ENCODE results near the gene GRM3. TPM values are rescaled to one million over a fixed set of nuclear protein-coding genes. Genes with fewer than 3 reads are reported as not detected.
A peak's percentile ranks its signal among the peaks of the same experiment; 100 is the strongest.

Gene GRM3
- total RNA-seq, 4 donors from 2014 or later: not detected

- H3K27ac ChIP-seq: no peak overlapping the region
- peak; percentile 9 to 23 for DNase-seq
- no peaks in the 10 kb centered on the region for H3K27me3 ChIP-seq
- no peak overlapping the region for H3K4me3 ChIP-seq (replicated peaks in 1 of 3)
- WGBS, 2 donors: 30 to 32% methylated on average over 3 of the region's 3 CpGs
- H3K9me3 ChIP-seq: no peaks in the 10 kb centered on the region
- TF ChIP-seq POLR2A (IDR thresholded peaks at IDR 0.05) (no peak), CTCF (IDR thresholded peaks at IDR 0.05) (peak in 4 of 6 experiments; percentile 24 to 71 (median 56))
- intact Hi-C loops (cut with DNase I): no loop called here
- no peaks in the 10 kb centered on the region for H3K4me1 ChIP-seq
- no peaks in the 10 kb centered on the region for H3K36me3 ChIP-seq
These were observed 261.5 kb downstream of the GRM3 start for GRCh38 chr7:86904949-86905834.

- no peak overlapping the region for H3K4me3 ChIP-seq (replicated peaks in 1 of 3)
- no peaks in the 10 kb centered on the region for H3K4me1 ChIP-seq
- DNase-seq: no peak
- intact Hi-C loops (cut with DNase I): no loop called here
- no peak overlapping the region for H3K27ac ChIP-seq
- TF ChIP-seq POLR2A (IDR thresholded peaks at IDR 0.05) (no peak), CTCF (IDR thresholded peaks at IDR 0.05) (no peak)
- WGBS, 2 donors: 56 to 61% methylated on average over 1 of the region's 1 CpG
- H3K36me3 ChIP-seq: no peaks in the 10 kb centered on the region
- no peaks in the 10 kb centered on the region for H3K9me3 ChIP-seq
- H3K27me3 ChIP-seq: no peaks in the 10 kb centered on the region
These were observed 265.2 kb downstream of the GRM3 start for GRCh38 chr7:86908948-86909347.

- H3K27ac ChIP-seq: no peak overlapping the region
- WGBS, 2 donors: 94 to 100% methylated on average over 1 of the region's 1 CpG
- intact Hi-C loops (cut with DNase I): no loop called here
These were observed 267.9 kb downstream of the GRM3 start for GRCh38 chr7:86911659-86912058.

GRCh38 chr7:86913709-86914108 lies 270.0 kb downstream of the GRM3 start:
- no peaks in the 10 kb centered on the region for H3K4me1 ChIP-seq
- no peaks in the 10 kb centered on the region for H3K27me3 ChIP-seq
- no peak overlapping the region for H3K27ac ChIP-seq
- no peaks in the 10 kb centered on the region for H3K36me3 ChIP-seq
- intact Hi-C loops (cut with DNase I): no loop called here
- H3K4me3 ChIP-seq (replicated peaks in 1 of 3): no peak overlapping the region
- DNase-seq: no peak
- 76 to 89% methylated on average over 4 of the region's 4 CpGs for WGBS, 2 donors
- TF ChIP-seq CTCF (IDR thresholded peaks at IDR 0.05) (no peak), POLR2A (IDR thresholded peaks at IDR 0.05) (no peak)
- H3K9me3 ChIP-seq: no peaks in the 10 kb centered on the region

More at GRCh38 chr7:86911659-86912058, 267.9 kb downstream of the GRM3 start:
- no peaks in the 10 kb centered on the region for H3K27me3 ChIP-seq
- no peaks in the 10 kb centered on the region for H3K36me3 ChIP-seq
- DNase-seq: no peak
- H3K9me3 ChIP-seq: no peaks in the 10 kb centered on the region
- TF ChIP-seq POLR2A (IDR thresholded peaks at IDR 0.05) (no peak), CTCF (IDR thresholded peaks at IDR 0.05) (no peak)
- no peak overlapping the region for H3K4me3 ChIP-seq (replicated peaks in 1 of 3)
- no peaks in the 10 kb centered on the region for H3K4me1 ChIP-seq

Measured in thyroid gland (tissue), 4 donors.